DMS 273 (cell line): ENCODE results near the gene ARID5B.
A peak's percentile ranks its signal among the peaks of the same experiment; 100 is the strongest.

Experiments used
- DNase-seq: peaks from one replicate; lab custom pipeline; 2025; ENCODE audit not compliant: unreplicated experiment; lab: John Stamatoyannopoulos, UW

The ARID5B gene

DNA sequence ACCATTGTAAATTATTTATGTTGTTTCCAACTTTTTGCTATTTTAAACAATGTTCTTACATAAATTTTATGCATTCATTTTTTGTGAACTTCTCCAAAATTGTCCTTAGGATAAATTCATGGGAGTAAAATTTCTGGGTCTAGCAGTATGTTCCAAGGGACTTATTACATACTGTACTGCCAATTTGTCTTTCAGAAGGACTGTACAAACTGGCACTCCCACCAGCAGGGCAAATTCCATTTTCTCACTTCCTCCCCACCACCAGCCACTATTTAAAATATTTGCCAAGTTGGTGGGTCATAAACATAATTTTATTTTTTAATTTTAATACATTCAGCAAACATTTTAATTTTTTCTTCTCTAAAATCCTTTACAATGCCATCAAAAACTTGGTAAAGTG is 13.7 kb upstream of the ARID5B start:
- no peak for DNase-seq

DNA sequence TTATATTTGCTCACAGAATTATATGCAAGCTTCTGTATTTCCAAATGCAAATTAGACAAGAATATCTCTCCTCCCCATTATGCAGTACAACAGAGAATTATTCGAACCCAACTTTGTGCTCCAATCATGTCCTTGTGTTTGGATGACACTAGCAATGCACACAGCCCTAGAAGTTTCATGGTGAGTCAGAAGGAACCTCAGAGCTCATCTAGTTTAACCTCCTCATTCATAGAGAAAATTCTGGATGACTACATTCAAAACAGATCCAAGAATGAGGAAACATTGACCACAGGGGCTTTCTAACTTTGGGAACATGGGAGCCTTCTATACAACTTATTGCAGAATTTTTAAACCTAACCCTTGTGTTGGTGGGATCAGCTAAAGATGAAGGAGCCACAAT is 12.8 kb upstream of the ARID5B start:
- no peak for DNase-seq

DNA sequence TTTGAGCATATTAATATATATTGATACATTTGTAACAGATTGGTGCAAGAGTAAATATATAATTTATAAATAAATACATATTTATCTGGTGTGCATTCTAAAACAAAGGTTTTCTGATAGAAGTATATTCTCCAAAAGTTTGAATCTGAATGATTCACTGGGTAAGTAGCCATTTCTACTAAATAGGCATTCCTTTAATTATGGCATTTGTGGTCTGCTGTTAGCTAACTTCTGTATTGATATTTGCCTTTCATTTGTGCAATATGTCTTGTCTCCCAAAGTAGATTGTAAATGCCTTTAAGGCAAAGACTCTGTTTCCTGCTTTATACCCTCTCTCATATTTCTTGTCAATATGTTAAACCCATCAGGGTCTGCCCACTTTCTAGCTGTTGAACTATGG is 11.1 kb upstream of the ARID5B start:
- no peak for DNase-seq

DNA sequence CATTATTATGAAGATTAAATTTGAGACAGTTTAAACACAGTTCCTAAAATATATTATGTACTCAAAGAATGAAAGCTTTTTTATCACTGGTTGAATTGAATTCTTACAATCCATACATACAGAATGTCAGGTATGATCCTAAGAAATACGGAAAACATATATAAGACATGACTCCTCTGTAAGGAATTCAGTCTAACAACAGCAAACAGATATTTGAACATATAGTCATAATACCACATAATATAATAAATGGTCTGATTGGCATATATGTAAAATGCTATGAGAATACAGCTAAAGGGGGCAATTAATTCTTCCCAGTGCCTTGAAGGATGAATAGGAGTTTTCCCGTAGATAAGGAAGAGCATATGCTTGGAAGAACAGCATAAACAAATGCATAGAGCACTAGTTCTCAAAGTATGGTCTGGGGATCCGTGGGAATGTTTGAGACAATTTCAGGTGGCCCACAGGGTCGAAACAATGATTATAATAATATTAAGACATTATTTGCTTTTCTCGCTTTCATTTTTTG is 10.6 kb upstream of the ARID5B start:
- DNase-seq, result no peak

DNA sequence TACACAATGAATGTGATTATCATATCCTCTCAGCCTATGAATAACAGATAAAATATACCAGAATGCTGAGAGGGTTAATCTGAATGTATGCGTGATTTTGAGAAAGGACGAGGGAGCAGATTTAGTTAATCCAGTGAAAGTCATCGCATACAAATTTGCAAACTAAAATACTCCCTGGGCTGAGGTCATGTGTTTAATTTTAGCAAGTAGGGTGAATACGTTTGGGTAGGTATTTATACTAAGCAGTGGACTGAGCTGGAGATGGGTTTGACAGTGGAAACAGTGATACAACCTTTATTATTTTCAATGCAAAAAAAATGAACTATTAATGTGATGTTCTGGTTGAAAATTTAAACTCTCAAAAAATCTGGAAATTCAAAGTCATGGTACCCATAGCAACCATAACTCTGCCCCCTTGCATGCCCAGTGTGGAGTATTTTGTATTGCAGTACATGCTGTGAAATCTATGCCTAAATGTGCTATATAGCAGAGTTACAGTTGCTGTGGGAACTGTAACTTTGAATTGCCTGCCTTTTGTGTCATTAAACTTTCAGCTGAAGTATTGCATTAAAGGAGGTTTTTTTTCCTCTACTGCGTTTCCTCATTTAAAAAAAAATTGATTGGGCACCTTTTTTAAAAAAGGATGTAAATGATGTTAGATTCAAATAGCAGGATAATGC is 9.5 kb upstream of the ARID5B start:
- no peak for DNase-seq

DNA sequence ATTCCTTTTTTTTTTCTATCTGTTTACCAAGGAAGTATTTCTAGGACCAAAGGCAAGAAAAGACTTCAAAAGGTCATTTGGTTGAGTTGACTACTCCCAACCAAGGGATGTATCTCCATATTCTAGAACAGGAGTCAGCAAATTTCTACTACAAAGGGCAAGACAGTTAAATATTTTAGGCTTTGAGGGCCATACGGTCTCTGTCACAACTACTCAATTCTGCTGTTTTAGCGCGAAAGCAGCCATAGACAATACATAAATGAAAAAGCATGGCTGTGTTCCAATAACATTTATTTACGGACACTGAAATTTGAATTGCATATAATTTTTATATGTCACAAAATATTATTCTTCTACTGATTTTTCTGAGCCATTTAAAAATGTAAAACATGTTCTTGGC is 8.5 kb upstream of the ARID5B start:
- no peak for DNase-seq

DNA sequence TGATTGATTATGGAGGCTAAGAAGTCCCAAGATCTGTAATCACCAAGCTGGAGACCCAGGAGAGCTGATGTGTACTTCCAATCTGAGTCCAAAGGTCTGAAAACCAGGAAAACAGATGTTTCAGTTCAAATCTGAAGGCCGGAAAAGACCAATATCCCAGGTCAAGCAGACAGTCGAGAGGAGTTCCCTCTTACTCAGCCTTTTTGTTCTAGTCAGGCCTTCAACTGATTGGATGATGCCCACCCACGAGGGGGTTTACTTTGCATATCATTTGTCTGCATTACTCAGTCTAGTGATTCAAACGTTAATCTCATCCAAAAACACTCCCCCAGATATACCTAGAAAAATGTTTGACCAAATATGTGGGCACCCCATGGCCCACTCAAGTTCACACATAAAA is 7.4 kb upstream of the ARID5B start:
- DNase-seq, result no peak

DNA sequence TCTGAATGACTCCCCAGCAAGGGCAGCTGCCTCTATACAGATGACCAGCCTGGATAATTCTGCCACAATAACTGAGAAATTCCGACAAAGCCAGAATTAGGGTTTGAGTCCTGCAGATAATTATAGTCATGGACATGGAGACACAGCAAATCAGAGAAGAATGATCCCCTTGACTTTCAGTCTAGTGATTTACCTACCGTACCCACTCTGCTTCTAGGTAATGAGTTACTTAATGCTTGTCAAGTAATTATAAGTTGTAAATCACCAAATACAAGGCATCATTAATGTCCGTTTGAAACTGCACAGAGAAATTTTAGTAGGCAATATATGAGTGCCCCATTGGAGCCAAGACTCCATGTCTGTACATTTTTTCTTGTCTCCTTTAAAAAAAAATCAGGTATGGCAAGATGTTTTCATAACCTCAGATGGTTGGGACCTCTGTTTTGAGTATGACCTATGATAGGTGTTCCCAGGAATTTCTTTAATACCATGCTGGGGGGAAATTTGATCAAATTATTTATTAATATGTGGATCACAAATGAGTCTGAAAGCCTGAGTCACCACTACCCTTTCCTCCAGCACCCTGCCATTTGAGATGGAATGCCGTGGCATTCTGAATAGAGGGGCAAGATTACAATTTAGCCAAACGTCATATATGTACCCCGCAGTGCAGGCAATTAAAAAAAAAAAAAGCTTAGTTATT is 5.5 kb upstream of the ARID5B start:
- no peak for DNase-seq

DNA sequence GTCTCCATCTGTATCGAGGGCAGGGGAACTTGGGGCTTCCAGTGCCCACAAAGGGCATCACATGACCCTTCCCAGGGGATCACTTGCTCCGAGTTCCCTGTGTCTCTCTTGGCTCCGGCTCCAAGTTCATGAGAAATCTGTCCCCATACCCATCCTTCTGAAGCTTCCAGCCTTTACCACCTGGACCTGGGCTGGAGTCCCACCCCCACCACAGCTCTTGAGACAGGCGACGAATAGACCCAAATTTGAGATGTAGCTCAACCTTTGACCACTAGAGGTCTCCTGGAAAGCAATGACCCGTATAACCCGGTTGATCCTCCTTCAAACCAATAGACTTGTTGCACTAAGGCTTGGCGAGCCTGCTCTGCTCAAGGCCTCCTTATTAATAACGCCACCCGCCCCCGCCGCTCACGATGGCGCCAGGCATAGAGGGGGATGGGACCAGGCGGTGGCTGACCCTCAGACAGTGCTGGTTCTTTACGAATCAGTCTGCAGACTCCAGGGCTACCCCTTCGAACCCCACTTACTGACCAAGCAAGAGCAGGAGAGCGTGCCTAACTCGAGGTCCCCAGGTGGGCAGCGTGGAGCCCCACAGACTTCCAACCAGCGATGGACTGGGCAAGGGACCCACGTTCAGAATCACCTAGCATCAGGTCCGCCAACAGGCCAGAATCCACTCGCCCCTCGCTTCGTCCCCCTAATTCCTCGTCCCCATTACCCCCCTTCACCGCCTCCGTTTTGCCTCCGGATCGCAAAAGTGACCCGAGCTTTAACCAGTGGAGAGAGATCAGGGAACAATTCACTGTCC is 4.4 kb upstream of the ARID5B start:
- peak; percentile 74 for DNase-seq

DNA sequence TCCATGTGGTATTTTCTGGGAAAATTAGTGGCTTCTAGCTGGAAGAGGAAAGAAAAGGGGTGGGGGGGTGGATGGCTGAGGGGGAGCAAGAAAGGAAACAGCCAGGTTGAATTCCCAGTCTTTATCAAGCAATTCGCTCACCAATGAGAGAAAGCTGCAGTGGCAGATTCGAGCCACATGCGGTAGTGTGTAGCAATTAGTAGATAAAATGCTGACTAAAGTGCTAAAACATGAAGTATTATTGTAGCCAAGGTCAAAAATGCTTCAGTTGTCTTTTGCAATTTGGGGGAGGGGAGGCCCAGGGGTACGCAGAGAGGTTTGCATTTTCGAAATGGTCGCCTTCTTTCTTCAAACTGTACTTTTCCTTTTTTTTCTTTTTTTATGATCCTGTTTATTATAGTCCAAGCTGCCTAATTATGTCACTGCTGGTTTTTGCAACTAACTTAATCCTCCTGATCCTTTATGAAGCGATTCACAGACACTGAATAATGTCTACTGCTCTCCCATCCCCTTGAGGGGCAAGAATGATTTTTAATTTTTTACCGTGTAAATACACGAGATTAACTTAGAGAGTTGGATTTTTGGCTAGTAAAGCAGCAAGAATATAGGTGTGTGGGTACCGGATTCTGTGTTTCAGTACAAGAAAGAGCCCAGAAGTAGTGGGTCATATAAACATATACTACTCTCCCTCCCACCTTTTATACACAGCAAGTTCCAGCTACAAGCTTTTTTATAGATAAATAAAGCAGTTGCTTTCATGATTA is 3.6 kb upstream of the ARID5B start:
- DNase-seq, result peak; percentile 30

DNA sequence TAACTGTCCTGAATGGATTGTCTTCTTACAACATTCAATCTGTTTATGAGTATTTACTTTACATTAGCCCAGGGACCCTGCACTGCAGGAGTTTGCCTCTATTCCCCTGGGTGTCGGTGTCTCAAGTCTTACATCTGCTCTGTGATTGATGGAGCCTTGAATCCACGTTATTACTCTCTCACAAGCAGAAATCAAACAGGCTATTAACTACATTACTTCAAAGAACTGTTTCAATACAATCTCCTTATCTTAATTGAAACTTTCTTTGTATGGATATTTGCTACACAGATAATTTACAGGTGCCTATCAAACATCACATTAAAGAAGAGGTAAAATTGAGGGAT is 3.1 kb upstream of the ARID5B start:
- peak; percentile 24 for DNase-seq

DNA sequence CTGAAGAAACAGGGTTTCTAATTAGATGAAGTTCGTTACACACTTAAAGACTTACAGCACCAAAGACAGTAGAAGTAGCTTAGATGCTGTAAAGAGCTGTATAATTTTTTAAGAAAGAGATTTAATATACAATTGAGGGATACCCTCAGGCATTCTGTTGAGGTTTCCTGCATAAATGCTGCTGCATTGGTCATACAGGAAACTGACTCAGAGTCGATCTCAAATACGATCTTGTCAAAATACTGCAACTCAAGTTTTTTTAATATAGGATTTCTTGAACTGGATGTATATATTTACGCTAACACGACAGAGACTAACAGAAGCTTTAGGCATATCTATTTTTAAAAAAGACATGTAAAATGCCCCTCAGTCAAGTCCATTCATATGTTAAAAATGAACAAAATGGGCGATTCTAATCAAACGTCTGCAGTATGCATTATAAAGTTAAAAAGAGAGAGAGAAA is 2.4 kb upstream of the ARID5B start:
- peak; percentile 4 for DNase-seq

DNA sequence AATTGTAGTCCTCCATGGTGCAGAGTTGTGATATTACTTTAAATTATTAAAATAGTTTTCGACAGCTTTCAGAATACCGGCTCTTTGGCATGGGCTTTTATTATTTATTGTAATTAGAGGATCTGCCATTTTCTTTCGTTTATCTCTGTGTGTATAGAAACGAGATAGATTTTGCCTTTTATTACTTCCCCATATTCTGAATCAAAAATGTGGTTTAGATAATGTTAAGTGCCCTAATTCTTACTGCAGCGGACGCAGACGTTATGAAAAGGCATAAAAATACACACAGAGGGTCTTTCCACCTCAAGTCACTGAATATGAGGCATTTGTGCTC is 1.9 kb upstream of the ARID5B start:
- no peak for DNase-seq

DNA sequence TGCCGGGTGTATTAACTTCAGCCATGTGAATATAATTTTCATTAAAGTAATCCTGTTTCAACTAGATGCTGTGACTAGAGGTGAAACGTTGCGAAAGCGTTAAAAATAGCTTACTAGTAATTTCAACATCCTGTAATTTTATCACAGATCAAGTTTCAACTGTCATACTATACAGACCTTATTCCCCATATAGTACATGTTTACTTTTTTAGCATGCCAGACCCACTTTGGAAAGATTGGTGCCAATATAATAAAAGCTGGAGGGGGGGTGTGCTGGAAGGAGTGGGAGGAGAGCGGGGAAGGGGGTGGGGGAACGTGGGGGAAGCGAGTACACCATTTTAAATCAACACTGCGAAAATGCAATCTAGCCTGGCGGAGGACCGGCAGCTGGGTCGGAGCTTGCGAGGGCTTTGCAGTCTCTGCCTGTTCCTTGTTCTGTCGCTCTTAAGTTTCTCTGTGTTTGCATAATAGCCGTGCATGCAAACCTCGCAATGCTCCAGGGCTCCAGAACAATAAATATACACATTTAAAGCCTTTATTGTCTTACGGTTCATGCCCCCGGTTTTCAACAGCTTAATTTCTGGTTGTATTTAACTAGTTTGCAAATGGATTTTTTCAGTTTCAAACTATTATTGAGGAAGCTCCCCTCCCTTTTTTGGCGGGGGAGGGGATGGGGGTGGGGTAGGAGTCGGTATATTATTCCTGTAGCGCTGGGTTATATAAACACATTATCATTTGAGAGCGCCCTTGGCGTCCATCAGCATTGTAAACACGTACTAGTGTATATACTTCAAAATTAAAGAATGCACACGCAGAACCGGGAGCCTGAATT is 1.3 kb upstream of the ARID5B start:
- DNase-seq, result peak; percentile 77

DNA sequence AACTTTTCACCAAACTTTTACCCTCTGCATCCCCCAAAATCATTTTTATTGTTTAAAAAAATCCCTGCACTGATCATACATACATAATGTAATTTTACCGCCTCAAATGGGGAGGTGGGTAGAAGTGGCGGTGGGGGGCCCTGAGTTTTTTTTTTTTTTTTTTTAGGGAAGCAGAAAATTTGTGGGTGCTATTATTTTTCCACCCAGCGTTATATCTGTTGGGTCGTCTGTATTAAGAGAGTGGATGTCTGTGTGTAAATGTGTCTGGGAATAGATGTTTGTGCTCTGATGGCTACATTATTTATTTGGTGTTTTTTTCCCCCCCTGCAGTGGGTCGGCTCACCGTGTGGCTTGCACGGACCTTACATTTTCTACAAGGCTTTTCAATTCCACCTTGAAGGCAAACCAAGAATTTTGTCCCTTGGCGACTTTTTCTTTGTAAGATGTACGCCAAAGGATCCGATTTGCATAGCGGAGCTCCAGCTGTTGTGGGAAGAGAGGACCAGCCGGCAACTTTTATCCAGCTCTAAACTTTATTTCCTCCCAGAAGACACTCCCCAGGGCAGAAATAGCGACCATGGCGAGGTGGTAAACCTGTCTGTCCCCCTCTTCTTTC is 438 bp downstream of the ARID5B start:
- peak; percentile 66 for DNase-seq

DNA sequence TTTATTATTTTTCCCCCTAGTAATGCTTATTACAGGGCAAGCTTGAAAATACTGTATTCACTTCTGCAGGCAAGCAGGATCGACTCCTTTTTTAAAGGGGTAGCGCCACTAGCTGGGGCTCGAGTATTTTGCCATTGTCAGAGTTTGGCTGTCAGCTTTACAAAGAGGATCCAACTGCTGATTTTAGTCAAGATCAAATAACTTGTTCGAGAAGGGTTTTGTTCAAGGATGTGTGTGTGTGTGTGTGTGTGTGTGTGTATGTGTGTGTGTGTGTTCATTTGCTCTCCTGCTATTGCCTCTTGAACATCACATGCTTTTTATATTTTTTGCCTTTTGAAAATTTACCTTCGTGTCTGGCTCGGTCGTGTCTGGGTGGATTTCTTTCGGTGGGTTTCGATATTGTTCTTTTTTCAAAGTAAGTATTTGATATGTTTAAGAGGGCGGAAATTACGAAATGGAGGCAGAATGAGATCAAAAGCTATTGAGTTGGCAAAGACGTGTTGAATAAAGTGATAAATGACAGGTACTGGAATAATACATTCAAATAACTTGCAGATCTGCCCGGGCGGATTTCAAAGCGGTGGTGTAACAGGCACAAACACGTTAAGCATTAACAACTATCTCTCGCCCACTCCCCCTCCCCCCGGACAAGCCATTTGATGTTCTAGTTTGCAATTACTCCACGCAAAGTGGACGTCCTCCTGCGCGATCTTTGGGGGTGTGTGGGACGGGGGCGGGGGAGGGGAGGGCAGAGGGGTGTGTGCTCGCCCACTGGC is 1.1 kb downstream of the ARID5B start:
- peak; percentile 66 for DNase-seq

DNA sequence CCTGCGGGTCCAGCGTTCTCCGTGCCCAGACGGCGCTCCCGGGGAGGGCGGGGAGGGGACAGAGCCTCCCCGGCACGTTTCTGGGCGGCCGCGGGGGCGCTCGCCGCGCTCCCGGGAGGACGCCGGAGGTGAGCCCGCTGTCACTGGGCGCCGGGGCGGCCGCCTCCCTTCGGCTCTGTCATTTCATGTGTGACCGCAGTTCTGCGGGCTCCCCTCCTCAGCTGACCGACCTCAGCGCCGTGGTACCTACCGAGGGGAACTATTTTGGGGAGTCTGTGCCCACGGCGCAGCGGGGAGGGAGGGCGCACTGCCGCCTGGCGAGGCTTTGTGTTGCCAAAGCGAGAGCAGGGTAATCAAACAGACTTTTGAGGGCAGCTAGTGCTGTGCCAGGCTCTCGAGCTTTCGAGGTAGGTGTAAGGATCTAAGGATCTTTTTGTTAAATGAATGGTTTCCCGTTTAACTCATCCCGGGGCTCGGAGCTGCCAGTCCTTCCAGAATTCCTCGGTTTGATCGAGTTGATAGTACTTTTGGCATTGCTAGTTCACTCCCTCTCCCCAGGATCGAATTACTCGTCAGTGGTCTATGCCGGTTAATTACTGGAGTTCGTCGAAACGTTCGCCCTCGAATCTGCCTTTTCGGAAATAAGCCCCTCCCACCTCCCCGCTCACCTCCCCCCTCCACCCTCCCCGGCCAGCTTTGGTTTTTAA is 1.9 kb downstream of the ARID5B start:
- DNase-seq, result peak; percentile 71

DNA sequence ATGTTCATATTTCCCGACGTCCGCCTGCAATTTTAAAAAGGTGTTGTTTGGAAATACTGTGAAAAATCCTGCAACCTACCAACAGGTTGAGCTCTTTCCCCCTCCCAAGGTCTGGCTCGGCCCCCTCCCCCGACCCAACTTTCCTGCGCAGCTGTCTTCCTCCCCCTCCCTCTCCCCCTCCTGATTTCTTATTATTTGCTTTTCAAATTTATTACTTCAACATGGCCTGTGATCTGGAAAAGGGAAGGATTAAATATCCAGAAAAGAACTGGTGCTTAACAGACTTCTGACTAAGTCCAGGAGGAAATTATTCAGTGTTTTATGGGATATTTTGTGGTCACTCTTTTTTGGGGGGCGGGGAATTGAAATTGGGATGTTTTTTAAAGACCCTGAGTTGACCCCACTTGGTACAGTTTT is 2.4 kb downstream of the ARID5B start:
- peak; percentile 59 for DNase-seq
